ENCODE measurements around the gene PLAGL1. TPM values are rescaled to one million over a fixed set of nuclear protein-coding genes. Genes with fewer than 3 reads are reported as not detected.

Gene PLAGL1
- total and polyA plus RNA-seq, 2 of the 8 experiments (the other 6 are each of a cell fraction or from before 2014, with no cell fraction given): 0.94 to 1.1 TPM

DNA sequence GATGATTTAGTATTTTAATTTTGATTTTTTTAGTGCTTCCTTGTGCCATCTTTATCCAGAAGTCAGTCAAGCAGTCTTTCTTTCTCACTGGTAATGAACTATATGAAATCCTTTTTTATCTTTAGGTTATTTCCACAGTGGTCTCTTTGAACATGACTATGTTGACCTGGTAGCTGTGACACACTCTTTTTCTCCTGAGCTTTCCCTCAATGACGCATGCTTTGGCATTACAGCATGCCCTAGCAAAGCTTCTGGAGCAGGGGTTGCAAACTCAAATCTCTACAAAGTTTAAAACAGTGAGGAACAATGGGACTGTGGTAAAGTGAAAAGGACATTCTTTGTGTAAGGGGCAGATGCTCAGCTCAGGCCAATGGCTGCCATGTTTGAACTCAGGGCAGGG is 4.5 kb upstream of the PLAGL1 start:
- Histone ChIP-seq H3K14ac (ENCODE audit: insufficient read length) (no peak overlapping the region), H3K23me2 (ENCODE audit: low read depth, low read length) (peaks cover 5% of the 10 kb centered on the region; the same call in 1 of the 2 replicates), H4K5ac (ENCODE audit: insufficient read length, low read depth, low read length) (no peak overlapping the region), H4K91ac (replicated peaks; ENCODE audit: insufficient read length, low read length) (no peak overlapping the region), H2BK5ac (ENCODE audit: low read depth, low read length) (no peak overlapping the region), H2BK12ac (ENCODE audit: low read depth, low read length) (no peak overlapping the region), H3K4me1 (replicated peaks in 1 of 4; ENCODE audit: control insufficient read depth in 3 of 4, insufficient read depth in 4 of 4, low read length in 3 of 4) (0 out of 7 replicates have a peak, but pooled peaks cover 0 to 3% (median 0%) of the 10 kb centered on the region in 4 experiments), H3K56ac (replicated peaks; ENCODE audit: insufficient read length, low read depth, low read length) (no peak overlapping the region), H2BK120ac (replicated peaks; ENCODE audit: low read depth, low read length) (no peak overlapping the region), H3K18ac (ENCODE audit: extremely low read depth, low read length) (no peak overlapping the region; the same call in 1 of the 2 replicates), H2AFZ (ENCODE audit: low read length) (no peak overlapping the region), H4K8ac (ENCODE audit: extremely low read depth, insufficient read depth, low read length) (no peak overlapping the region), H3K4me2 (ENCODE audit: insufficient read depth in 1 of 2, low read depth in 2 of 2, low read length in 2 of 2) (no peak overlapping the region), H3K27me3 (replicated peaks in 1 of 4; ENCODE audit: control insufficient read depth in 3 of 4, extremely low read depth in 1 of 4, insufficient read depth in 3 of 4, low read length in 3 of 4) (peaks cover 6 to 23% (median 20%) of the 10 kb centered on the region in 4 experiments), H3K79me2 (ENCODE audit: control insufficient read depth in 1 of 2, insufficient read depth in 2 of 2, low read length in 2 of 2) (no peaks in the 10 kb centered on the region), H3K27ac (ENCODE audit: low read depth, low read length) (no peak overlapping the region), H2BK20ac (ENCODE audit: low read length) (no peak overlapping the region), H4K20me1 (replicated peaks in 1 of 2; ENCODE audit: control insufficient read depth in 1 of 2, insufficient read depth in 2 of 2, low read length in 2 of 2) (no peaks in the 10 kb centered on the region), H3K9ac (replicated peaks in 1 of 4; ENCODE audit: extremely low read depth in 1 of 4, low read depth in 3 of 4, low read length in 3 of 4) (no peak overlapping the region), H3K4me3 (ENCODE audit: extremely low read depth in 1 of 4, insufficient read depth in 2 of 4, low read depth in 3 of 4, low read length in 4 of 4) (no peak overlapping the region), H3K4ac (replicated peaks; ENCODE audit: insufficient read length, low read depth, low read length) (peak overlapping the region; percentile 85), H3K9me3 (ENCODE audit: insufficient read depth in 2 of 2, low read depth in 1 of 2, low read length in 1 of 2) (peaks cover 3 to 6% of the 10 kb centered on the region in 2 experiments; a peak in 3 of 4 replicates), H3K79me1 (ENCODE audit: low read depth, low read length) (no peaks in the 10 kb centered on the region), H3K36me3 (ENCODE audit: control insufficient read depth in 2 of 4, insufficient read depth in 4 of 4, low read length in 3 of 4) (peaks cover 0 to 2% (median 0%) of the 10 kb centered on the region in 4 experiments; a peak in 1 of 8 replicates), H2BK15ac (ENCODE audit: low read length) (no peak overlapping the region), H2AK5ac (ENCODE audit: low read depth, low read length) (no peak overlapping the region), H3K23ac (ENCODE audit: insufficient read length) (no peak overlapping the region)
- FAIRE-seq: no peak
- no peak for TF ChIP-seq TBP (IDR thresholded peaks at IDR 0.05; ENCODE audit: low read depth, low read length)
- no peak for TF ChIP-seq NANOG (IDR thresholded peaks at IDR 0.05; ENCODE audit: insufficient read depth, low read depth, low read length, poor library complexity, severe bottlenecking)
- TF ChIP-seq, protein P1, sequence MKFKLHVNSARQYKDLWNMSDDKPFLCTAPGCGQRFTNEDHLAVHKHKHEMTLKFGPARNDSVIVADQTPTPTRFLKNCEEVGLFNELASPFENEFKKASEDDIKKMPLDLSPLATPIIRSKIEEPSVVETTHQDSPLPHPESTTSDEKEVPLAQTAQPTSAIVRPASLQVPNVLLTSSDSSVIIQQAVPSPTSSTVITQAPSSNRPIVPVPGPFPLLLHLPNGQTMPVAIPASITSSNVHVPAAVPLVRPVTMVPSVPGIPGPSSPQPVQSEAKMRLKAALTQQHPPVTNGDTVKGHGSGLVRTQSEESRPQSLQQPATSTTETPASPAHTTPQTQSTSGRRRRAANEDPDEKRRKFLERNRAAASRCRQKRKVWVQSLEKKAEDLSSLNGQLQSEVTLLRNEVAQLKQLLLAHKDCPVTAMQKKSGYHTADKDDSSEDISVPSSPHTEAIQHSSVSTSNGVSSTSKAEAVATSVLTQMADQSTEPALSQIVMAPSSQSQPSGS (IDR thresholded peaks at IDR 0.05; ENCODE audit: low read length): no peak
- TF ChIP-seq GTF2F1 (IDR thresholded peaks at IDR 0.05; ENCODE audit: borderline replicate concordance, low read depth, low read length): no peak
- TF ChIP-seq, protein P2, sequence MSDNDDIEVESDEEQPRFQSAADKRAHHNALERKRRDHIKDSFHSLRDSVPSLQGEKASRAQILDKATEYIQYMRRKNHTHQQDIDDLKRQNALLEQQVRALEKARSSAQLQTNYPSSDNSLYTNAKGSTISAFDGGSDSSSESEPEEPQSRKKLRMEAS (IDR thresholded peaks at IDR 0.05): no peak
- no peak for TF ChIP-seq CBX5 (IDR thresholded peaks at IDR 0.05; ENCODE audit: low read depth, low read length)
- CTCF ChIA-PET (ENCODE audit: partially characterized antibody): interaction anchor here (0.9 to 12.8 kb wide), 29 partner anchors 9 to 499 kb away, joined by 3 to 366 read pairs (median 7); no protein-coding TSS in a partner anchor
- WGBS, 2 experiments (ENCODE audit: extremely low coverage in 1 of 2, insufficient coverage in 1 of 2, insufficient read length in 1 of 2, insufficient replicate concordance in 2 of 2, low coverage in 1 of 2, low lambda C conversion rate in 2 of 2, missing lambda C conversion rate in 1 of 2): 83% methylated on average over 1 of the region's 1 CpG; no CpG with 5 or more reads in 1 of the 2 experiments
- no peak for DNase-seq (ENCODE audit: low read depth in 1 of 2, low spot score in 2 of 2)
- POLR2A ChIA-PET (ENCODE audit: partially characterized antibody): interaction anchor here (1.3 kb wide), 1 partner anchor 70 kb away, joined by 4 read pairs; no protein-coding TSS in a partner anchor
